HG02571 (cell line): ENCODE results near the gene CNNM2.
"Not testable (repeated sequence)": the region's sequence is repeated elsewhere in the genome, so short reads cannot be mapped to it uniquely, and the experiment has no call there.

Source experiments
- ATAC-seq: cut with Tn5 transposase; IDR thresholded peaks from one replicate; pipeline ENCODE4 v1.9.1; 2021; ENCODE audit warnings: mild to moderate bottlenecking, moderate library complexity; ENCODE audit not compliant: unreplicated experiment

The CNNM2 gene

DNA sequence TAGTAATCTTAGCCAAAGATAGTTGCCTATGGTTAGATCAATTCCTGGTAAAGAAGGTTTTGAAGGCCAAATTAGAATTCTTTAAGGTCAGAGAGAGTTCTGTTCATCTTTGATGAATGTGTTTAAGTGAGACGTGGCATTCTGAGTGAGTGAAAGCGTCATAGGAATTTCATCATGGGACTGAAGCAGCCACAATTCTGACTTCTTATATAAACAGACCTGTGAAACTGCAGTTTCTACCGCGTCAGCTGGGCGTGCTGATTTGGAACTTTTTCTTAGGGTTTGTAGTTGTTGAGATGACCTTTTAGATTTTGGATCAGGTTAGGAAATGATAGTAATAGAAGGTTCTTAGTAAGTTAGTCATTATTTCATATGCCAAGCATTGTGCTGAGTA is 103.8 kb downstream of the CNNM2 start:
- no peak for ATAC-seq

DNA sequence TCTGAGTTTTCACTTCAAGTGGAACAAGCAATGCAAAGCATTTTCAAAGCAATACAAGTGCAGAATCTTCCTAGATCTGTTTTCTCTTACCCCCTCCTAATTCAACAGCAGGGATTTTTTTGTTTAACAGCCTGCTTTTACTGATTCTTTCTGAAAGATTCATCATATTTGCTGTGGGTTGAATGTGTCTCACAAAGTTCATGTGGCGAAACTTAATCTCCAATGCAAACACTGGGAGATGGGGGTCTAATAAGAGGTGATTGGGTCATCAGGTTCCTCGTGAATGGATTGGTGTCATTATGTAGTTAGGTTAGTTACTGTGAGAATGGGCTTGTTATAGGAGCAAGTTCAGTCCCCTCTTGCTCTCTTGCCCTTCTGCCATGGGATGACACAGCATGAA is 107.6 kb downstream of the CNNM2 start:
- ATAC-seq = no peak

DNA sequence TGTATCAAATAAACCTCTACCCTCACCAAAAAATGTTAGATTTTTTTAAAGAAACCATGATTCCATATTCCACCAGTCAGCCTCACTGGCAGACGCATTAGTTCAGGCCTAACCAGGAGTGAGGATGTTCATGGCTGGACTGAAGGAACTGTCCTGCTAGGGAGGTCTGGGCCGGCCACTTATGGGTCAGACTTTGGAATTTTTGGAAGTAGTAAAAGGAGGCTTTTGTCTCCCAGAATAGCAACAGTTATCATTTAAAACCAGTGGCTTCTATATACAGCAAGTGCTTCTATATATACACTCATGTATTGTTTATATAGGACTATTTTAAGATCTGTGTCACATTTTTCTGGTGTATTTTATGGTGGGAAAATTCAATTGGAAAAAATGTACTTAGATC is 120.5 kb downstream of the CNNM2 start:
- no peak for ATAC-seq

- ATAC-seq = no peak
Measured at GRCh38 chr10:103040418-103040817, 122.3 kb downstream of the CNNM2 start.

DNA sequence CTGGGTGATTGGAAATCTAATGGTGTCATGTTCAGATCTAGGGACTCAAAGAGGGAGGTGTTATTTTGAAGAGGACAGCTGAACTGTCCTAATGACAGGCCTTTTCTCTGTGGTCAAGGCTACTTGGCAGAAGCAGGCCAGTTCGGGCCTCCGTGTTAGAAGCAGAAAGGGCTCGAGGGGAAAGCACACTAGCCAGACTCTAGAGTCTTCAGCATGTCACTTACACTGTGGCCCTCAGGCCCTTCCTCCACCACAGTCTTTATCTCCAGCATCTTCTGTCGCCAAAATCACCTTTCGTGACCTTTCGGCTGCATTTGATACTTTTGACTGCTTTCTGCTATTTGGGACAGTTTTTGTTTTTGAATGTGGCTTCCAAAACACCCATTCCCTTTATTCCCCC is 123.3 kb downstream of the CNNM2 start:
- no peak for ATAC-seq

GRCh38 chr10:103042129-103042528 is 124.0 kb downstream of the CNNM2 start:
- ATAC-seq = no peak

GRCh38 chr10:103042908-103043307 is 124.8 kb downstream of the CNNM2 start:
- no peak for ATAC-seq

DNA sequence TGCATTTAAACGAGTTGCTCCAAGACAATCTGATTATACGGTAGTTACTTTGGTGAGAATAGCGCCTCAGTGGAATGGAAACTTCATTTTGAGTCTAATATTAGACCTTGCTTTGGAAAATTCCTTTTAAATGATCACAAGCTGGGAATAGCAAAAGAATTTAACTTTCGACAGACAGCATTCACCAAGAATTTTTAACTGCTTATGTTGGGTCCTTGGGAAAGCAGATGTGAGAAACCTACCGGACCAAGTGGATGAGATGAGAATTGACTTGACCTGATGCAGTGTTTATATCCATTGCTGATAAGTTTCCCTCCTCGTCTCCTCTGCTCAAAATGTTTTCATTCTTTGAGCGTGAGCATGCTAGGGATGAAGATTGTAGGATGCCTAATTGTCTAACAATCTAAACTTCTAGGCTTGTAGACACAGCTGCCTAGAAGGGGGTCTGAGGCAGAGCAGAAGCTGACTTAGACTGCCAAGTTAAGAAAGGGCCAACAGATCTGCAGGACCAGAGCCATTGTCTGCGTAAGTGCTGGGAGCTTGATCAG is 126.9 kb downstream of the CNNM2 start:
- no peak for ATAC-seq

DNA sequence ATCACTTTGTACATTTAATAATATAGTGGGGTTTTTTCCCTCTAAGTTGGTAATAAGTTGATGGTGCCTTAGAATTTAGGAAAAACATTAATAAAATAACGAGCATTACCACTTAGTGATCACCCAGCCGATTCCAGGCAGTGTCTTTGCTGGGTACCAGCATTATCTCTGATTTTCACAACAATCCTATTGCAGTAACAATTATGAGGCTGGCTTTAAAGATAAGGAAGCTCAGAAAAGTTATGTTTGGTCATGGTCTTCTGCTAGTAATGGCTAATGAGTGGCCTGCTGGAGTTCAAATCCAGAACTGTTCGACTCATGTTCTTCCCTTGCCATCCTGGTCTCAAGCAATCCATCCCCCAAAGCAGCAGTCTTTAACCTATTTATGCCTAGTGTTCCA is 127.9 kb downstream of the CNNM2 start:
- no peak for ATAC-seq

DNA sequence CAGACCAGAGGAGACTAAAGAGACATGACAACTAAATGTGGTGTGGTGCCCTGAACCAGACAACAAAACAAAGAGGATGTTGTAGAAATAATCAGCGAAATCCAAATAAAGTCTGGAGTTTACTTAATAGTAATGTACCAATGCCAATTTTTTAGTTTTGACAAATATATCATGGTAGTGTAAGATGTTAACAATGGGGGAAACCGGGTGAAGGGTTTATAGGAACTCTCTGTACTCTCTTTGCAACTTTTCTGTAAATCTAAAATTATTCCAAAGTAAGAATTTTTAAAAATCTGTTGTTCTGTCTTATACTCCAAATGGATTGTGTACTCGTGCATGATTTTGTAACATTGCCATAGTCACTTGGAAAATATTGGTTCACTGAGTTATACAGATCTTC is 129.3 kb downstream of the CNNM2 start:
- ATAC-seq = no peak

DNA sequence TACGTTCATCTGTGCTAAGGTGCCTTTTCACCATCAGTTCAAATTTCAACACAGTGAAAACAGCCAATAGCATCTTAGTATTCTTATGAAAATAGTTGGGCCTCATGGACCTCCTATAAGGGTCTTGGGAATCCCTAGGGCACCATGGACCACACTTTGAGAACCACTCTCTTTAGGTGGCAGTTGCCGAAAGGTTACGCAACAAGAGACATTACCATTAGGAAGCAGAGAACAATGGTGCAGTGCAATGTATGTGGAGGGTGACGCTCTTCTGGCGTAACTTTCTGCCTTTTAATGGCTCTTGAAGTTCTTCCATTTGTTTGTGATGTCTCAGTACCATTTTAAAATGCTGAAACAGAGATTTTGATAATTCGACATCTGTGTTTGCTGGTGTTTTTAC is 131.1 kb downstream of the CNNM2 start:
- no peak for ATAC-seq

- ATAC-seq = peak; percentile 62
Measured at GRCh38 chr10:103053659-103054581, 135.8 kb downstream of the CNNM2 start.

GRCh38 chr10:103054621-103055020 is 136.5 kb downstream of the CNNM2 start:
- no peak for ATAC-seq

DNA sequence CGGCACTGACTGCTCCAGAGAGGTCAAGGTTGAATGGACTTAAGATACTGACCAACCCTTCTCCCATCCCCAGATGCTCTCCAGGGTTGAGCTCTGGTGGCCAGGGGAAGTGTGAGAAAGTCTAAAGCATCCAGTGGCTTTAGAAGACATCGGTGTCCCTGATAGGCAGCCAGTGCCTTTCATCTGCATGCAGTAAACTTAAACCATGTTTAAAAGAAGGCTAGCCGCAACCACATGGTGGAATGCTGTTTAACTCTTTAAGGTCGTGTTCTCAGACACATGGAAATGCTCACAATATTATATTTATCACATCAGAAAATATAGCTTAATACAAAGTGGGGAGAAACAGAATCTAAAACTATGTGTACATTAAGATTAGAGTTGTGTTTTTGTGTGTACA is 137.0 kb downstream of the CNNM2 start:
- no peak for ATAC-seq

- no peak for ATAC-seq
Measured at GRCh38 chr10:103058034-103058433, 139.9 kb downstream of the CNNM2 start.

GRCh38 chr10:103060575-103060974 is 142.5 kb downstream of the CNNM2 start:
- ATAC-seq = no peak

DNA sequence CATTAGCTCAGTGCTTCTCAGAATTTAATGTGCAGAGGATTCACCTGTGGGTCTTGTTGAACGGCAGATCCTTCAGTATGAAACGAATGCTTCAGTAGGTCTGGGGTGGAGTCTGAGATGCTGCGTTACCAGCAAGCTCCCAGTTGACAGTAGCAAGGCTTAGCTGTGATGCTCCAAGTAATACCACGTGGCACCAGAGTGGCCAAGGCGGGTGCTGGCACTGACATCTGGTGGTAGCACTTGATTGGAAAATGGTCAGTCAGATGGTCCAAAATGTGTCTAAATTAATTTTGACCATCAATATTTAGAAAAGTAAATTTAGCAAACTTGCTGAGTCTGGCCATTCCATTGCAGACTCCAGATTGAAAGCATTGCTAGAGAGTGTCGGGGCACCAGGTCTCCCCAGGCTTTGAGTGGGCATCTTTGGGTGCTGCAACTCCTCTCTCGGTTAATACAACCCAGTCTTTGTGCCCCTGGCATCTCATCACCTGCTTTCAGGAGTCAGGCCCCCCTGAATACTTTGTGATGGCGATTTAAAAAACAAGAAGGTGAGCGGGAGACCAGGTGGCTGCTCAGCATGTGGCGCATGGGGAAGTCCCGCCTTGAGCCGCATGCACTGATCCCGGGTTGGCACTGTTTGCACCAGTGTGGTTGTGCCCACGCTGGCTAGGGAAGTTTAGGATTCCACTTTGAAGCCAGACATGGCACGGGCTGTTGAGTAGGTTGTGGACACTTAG is 144.9 kb downstream of the CNNM2 start:
- no peak for ATAC-seq

- ATAC-seq = no peak
Measured at GRCh38 chr10:103064956-103065355, 146.9 kb downstream of the CNNM2 start.

- no peak for ATAC-seq
Measured at GRCh38 chr10:103066141-103067098, 148.3 kb downstream of the CNNM2 start.

DNA sequence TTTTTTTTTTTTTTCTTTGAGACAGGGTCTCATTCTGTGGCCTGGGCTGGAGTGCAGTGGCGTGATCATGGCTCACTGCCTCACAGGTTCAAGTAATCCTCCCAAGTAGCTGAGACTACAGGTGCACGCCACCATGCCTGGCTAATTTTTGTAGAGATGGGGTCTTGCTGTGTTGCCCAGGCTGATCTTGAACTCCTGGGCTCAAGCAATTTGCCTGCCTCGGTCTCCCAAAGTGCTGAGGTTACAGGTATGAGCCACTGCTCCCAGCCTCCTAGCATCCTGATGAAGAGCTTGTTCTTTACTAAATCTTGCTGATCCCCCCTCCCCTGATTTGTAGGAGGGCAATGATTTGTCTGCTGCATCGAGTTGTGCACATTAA is 149.0 kb downstream of the CNNM2 start:
- not testable (repeated sequence) for ATAC-seq

DNA sequence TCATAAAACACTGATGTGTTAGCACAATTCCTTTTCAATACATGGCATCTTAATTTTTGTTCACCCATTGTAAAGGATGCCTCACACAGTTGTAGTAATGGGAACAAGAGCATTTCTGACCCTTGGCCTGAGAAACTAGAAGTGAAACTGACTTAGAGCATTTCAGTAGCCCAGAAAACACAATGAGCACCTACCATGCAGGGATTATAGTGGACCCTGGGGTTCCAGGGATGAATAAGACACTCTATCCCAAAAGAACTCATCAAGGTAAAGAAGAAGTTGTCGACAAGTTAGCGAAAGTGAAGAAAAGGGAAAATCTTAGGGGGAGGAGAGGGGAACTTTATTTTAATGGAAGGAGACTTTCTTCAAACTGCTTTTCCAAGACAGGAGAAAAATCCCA is 149.4 kb downstream of the CNNM2 start:
- no peak for ATAC-seq
